ENCODE data around the gene UGT1A3. TPM values are rescaled to one million over a fixed set of nuclear protein-coding genes. Genes with fewer than 3 reads are reported as not detected.

UGT1A3 gene
- total RNA-seq, 2 donors from 2014 or later = not detected

DNA sequence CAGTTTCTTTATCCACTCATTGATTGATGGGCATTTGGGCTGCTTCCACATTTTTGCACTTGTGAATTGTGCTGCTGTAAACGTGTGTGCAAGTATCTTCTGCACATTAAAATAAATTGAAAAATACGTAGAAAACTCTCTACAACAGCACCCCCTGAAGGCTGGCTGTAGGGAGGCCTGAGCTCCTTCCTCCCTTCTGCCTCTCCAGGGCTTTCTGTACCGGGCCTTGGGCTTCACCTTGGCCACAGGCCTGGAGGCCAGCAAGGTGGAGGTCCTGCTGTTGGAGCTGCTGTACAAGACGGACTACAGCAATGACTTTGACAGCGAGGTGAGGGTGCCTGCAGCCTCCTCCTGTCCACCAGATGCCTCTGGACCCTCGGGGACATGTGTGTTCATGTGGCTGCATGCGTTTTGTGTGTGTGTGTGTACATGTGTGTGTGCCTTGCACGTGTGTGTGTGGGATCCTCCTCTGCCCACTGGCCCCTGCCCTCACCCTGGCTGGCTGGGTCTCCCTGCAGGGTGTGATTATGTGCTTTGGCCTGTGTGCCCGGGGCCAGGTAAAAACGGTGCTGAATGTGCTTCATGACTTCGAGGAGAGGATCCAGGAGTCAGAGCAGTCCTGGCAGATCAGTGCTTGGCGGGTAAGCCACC is 78.5 kb downstream of the UGT1A3 start:
- TF ChIP-seq, protein P1, sequence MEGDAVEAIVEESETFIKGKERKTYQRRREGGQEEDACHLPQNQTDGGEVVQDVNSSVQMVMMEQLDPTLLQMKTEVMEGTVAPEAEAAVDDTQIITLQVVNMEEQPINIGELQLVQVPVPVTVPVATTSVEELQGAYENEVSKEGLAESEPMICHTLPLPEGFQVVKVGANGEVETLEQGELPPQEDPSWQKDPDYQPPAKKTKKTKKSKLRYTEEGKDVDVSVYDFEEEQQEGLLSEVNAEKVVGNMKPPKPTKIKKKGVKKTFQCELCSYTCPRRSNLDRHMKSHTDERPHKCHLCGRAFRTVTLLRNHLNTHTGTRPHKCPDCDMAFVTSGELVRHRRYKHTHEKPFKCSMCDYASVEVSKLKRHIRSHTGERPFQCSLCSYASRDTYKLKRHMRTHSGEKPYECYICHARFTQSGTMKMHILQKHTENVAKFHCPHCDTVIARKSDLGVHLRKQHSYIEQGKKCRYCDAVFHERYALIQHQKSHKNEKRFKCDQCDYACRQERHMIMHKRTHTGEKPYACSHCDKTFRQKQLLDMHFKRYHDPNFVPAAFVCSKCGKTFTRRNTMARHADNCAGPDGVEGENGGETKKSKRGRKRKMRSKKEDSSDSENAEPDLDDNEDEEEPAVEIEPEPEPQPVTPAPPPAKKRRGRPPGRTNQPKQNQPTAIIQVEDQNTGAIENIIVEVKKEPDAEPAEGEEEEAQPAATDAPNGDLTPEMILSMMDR (IDR thresholded peaks at IDR 0.05) = no peak
- DNase-seq (ENCODE audit: low spot score) = peak; percentile 42
- H3K36me3 ChIP-seq = no peaks in the 10 kb centered on the region
- no peaks in the 10 kb centered on the region for H3K9me3 ChIP-seq
- no peaks in the 10 kb centered on the region for H3K27me3 ChIP-seq
- no peak overlapping the region for H3K4me3 ChIP-seq
- H3K27ac ChIP-seq = no peak overlapping the region
- H3K4me1 ChIP-seq = no peaks in the 10 kb centered on the region

DNA sequence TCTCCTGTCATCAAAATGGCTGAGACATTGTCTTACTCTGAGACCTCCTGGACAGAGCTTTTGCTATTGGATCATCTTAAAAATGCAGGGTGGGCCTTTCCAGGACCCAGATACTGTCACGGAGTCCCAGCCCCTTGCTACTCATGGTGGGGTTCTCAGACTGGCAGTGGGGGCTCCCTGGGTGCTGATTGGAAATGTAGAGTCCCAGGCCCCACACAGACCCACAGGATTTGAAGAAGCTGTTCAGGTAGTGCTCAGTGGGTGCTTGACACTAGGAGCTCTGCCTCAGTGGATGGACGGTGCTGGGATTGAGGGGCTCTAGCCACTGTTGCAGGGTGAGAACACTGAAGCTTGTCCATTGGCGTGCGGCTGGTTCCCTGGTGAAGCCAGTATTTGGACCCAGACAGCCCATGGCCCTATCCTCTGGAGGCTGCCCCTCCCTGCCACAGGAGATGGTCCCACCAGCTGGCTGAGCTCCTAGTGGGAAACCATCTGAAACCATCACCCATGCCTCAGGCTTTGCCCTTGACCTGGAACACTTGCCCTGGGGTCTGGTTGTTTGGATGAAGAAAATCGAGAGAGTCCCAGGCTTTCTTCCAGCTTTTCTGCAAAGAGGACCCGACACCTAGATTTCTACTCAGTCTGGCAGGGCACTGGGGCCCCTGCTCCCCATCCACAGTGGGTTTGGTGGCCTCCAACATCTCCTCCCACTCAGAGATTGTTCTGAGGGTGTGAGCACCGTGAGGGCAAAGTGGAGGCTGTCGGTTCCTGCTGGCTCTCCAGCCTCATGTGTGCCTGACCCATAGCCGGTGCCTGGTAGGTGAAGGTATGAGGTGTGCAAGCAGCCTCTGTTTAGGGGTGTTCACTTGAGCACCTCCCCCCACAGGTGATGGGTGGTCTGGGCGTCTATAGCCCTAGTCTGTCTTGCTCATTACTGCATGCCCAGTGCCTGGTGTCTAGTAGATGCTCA is 79.4 kb downstream of the UGT1A3 start:
- Histone ChIP-seq H3K27me3 (no peaks in the 10 kb centered on the region), H3K27ac (no peak overlapping the region)

DNA sequence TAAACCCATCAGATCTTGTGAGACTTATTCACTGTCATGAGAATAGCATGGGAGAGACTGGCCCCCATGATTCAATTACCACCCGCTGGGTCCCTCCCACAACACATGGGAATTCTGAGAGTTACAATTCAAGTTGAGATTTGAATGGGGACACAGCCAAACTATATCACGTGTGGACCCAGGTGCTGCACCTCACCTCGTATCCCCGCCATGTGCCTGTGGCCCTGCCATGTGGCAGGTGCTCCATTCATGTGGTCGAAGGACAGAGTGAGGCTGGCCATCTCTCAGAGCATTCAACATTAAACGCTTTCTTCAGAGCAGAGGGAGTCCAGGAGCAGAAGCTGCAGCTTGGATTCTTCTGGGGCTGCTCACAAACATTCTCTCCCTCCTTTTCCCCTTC is 81.5 kb downstream of the UGT1A3 start:
- no peak overlapping the region for H3K4me3 ChIP-seq
- TF ChIP-seq, protein P1 (IDR thresholded peaks at IDR 0.05) = no peak
- no peak for DNase-seq (ENCODE audit: low spot score)
- no peaks in the 10 kb centered on the region for H3K27me3 ChIP-seq
- no peak overlapping the region for H3K27ac ChIP-seq
- H3K36me3 ChIP-seq = no peaks in the 10 kb centered on the region
- no peaks in the 10 kb centered on the region for H3K4me1 ChIP-seq
- no peaks in the 10 kb centered on the region for H3K9me3 ChIP-seq

More for the DNA sequence above, 79.4 kb downstream of the UGT1A3 start:
- Histone ChIP-seq H3K4me1 (no peaks in the 10 kb centered on the region), H3K4me3 (no peak overlapping the region), H3K9me3 (no peaks in the 10 kb centered on the region), H3K36me3 (no peaks in the 10 kb centered on the region)
- DNase-seq (ENCODE audit: low spot score) = peak; percentile 40
- TF ChIP-seq, protein P1 (IDR thresholded peaks at IDR 0.05) = no peak

DNA sequence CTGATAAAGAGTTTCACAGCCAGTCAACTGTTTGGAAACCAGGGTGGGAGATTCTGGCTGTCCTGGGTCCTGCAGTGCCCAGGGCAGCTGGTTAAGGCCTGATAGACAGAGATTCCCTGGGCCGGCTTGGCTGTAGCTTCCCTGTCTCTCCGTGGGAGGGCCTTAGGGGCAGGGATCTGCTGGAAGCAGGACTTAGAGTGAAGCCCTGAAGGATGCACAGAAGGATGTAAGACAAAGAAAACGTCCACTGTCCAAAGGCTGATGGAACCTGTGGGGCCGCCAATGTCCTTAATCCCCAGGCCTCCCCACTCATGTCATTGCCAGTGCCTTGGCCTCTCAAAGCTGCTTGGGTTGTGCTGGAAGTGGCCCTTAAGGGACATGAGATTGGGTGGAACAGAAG is 82.2 kb downstream of the UGT1A3 start:
- no peaks in the 10 kb centered on the region for H3K27me3 ChIP-seq
- H3K9me3 ChIP-seq = peaks cover 0 to 2% of the 10 kb centered on the region in 2 donors
- no peaks in the 10 kb centered on the region for H3K4me1 ChIP-seq
- no peak overlapping the region for H3K27ac ChIP-seq
- no peak for DNase-seq (ENCODE audit: low spot score)
- H3K36me3 ChIP-seq = no peaks in the 10 kb centered on the region
- H3K4me3 ChIP-seq = no peak overlapping the region
- TF ChIP-seq, protein P1 (IDR thresholded peaks at IDR 0.05) = no peak

DNA sequence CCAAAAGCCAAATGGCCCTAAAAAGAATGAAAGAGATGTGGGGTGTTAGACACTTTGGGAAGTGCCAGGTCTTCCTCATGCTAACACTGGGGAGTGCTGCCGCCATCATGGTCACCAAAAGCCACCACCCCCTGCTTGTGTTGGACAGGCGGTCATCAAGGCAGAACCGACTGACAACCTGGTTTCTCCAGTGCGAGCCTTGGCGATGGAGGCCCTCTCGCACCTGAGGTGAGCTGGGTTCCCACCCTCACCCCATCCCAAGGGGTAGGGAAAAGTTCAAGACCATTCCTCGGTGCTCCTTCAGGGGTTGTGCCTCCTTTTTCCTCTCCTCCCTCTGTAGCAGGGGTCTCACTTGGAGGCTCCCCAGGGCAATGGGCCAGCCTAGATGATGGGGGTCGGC is 82.9 kb downstream of the UGT1A3 start:
- no peak overlapping the region for H3K27ac ChIP-seq
- H3K9me3 ChIP-seq = peaks cover 0 to 9% of the 10 kb centered on the region in 2 donors
- H3K4me1 ChIP-seq = no peaks in the 10 kb centered on the region
- no peak for DNase-seq (ENCODE audit: low spot score)
- TF ChIP-seq, protein P1 (IDR thresholded peaks at IDR 0.05) = no peak
- no peak overlapping the region for H3K4me3 ChIP-seq
- H3K27me3 ChIP-seq = no peaks in the 10 kb centered on the region
- no peaks in the 10 kb centered on the region for H3K36me3 ChIP-seq

Measured in right atrium auricular region (tissue), 2 donors.